HG03280 (cell line): ENCODE data around the gene PTPRN2.

Experiments
- ATAC-seq: cut with Tn5 transposase; IDR thresholded peaks from one replicate; pipeline ENCODE4 v1.9.1; 2021; ENCODE audit warnings: mild to moderate bottlenecking, moderate library complexity; ENCODE audit not compliant: unreplicated experiment

Gene PTPRN2

DNA sequence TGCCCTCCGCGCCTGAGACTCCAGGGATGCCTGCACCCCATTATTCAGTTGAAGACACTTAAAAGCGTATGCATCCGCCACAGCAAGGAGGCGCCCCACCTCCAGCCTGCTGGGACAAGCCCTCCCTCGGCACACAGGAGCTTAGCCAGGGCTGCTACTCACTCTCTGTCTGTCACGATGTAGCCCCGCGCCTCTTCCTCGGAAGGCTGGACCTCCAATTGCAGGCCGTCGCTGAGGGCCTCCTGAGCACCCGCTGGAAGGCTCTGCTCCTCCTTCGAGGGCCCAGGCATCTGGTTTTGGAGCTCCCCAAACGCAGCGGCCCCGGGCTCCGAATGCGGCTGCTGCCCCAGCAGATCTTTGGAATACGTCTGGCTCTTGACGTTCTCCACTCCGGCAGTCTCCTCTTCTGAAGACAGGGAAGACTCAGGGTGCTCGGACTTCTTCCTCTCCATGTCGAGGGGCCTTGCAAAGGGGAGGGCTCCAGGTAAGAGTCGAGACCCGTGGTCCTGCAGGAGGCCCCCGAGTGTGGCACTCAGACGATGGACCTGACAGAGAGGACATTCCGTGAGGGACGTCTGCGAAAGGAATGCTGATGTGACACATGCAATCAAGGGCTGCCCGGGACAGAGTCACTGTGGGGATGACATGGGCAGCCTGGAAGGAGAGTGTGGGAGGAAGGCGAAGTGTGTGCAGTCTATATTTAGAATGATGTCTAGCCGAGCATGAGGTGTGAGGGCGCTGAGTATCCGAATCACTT is 453.9 kb downstream of the PTPRN2 start:
- ATAC-seq: no peak

DNA sequence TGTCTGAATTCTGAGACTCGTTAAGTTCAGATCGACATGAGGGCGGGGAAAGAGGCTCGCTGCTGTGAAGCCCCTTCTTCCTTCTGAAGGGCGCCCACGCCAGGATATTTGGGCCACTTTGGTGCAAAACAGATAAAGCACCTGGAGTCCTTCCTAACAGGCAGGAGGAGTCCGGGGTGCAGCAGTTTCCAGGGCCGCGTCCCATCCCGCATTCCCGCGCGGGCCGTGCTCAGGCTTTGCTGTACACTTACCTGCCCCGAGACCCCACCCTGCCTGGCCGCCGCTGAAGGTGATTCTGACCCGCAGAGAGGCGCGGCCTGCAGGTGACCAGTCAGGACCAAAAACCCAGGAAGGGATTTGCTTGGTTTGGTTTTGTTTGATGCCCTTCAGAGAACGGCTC is 454.6 kb downstream of the PTPRN2 start:
- ATAC-seq: no peak

- ATAC-seq: no peak
Observed at GRCh38 chr7:158130023-158130409, 457.6 kb downstream of the PTPRN2 start.

DNA sequence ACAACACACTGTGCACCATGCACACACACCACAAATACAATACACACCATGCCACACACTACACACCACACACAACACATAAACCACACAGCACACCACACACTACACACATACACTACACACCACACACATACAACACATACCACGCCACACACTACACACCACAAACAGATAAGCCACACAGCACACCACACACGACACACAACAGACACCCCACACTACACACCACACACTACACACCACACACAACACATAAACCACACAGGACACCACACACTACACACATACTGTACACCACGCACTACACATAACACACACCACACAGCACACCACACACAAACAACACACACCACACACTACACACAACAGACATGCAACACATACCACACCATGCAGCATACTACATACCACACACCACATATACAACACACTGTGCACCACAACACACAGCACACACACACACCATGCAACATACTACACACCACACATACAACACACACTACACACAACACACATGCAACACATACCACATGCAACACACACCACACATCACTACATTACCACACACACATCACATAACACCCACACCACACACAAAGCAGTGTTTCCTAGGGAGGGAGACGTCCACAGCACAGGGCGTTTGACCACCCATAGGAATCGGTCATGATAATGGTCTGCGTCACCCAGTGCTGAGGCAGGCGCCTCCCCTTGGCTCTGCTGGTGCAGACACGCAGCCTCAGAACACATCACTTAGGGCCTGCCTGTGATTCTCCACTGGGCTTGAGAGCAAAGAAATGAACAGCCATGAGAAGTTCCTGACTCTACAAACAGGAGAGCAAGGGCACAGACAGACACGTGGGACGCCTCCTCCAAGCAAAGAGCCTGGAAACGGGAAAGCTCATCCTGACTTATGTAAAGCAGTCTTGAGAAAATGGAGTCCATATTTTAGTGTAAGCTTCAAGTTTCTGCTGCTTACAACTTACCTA is 458.3 kb downstream of the PTPRN2 start:
- ATAC-seq: no peak

DNA sequence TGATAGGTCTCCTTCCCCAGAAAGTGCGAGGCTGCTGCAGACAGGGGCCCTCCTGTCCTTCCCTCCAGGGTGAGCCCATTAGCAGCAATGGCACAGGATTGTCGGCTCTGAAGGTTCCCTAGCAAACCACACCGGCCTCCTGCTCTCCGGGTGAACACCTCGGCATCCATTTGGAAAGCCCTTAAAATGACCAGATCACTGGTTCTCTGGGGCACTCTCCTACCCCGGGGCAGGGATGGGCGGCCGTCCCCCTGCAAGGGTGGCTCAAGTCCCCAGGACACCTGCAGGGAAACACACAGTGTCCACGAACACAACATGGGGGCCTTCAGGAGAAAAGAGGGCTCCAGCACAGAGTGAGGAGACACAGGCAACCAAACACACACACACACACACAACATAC is 459.1 kb downstream of the PTPRN2 start:
- no peak for ATAC-seq

DNA sequence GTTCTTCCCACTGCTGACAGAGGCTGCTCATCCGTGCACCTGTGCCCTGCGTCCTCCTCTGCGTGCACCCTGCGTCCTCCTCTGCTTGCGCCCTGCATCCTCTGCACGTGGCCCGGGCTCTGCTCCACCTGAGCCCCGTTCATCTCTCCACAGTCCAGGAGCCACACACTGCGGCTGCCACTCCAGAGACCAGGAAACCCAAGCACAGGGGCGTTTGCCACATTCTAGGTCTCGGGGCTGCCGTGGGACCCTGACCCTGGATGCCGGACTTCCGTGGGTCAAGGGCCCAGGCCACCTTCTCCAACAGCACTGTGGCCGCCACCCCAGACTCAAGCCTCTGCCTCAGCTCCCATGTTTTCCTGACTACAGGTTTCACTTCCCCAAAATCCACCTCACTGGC is 460.4 kb downstream of the PTPRN2 start:
- no peak for ATAC-seq

DNA sequence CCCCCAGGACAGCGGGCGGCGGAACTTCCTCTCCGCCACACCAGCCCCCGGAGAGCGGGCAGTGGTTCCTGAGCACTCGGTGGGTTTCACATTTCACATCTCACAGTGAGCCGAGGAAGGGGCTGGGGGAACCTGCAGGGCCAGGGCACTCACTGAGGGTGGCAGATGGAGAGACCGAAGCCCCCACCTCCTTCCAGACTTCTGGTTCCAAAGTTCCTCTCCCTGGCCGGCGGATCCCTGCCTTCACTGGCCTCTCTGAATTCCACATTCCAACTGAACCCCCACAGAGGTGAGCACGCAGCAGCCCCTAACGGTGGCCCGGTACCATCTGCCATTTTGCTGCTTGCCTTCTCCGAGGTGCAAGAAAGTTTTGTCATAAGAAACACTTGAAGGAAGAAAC is 461.0 kb downstream of the PTPRN2 start:
- ATAC-seq: no peak

DNA sequence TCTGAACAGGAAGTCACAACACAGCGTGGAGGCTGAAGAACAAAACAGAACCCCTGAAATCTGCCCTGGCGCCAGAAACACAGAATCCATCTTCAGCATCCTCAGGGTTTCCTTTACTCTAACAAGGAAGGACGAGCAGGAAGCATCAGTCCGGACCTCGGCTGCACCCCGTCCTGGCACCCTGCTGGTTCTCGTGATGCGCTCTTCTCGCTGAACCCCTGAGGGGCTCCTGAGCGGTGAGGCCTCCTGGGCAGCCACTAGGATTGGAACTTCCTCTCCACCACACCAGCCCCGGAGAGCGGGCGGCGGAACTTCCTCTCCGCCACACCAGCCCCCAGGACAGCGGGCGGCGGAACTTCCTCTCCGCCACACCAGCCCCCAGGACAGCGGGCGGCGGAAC is 461.9 kb downstream of the PTPRN2 start:
- ATAC-seq: no peak

- ATAC-seq: no peak
Observed at GRCh38 chr7:158125091-158125490, 462.5 kb downstream of the PTPRN2 start.

GRCh38 chr7:158124671-158125079 is 462.9 kb downstream of the PTPRN2 start:
- no peak for ATAC-seq

GRCh38 chr7:158123753-158124152 is 463.9 kb downstream of the PTPRN2 start:
- ATAC-seq: no peak

DNA sequence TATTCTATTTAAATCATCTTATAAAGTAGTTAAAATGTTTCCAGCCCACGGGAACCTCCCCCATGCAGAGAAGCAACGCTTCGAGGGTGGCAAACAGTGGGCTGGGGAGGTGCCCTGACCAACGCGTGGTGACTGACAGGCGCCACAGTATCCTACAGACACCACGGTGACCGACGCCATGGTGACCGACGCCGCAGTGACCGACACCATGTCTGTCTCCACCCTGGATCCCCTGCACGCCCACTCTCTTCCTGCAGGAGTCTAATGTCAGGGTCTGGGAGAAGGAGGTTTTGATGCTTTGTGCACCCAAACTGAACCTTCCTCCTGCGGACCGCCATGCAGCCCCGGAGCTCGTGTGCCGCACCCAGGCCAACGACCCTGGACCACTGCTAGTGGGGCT is 464.4 kb downstream of the PTPRN2 start:
- no peak for ATAC-seq

GRCh38 chr7:158121441-158122045 is 466.1 kb downstream of the PTPRN2 start:
- no peak for ATAC-seq

GRCh38 chr7:158120716-158121115 is 466.9 kb downstream of the PTPRN2 start:
- ATAC-seq: no peak

- ATAC-seq: no peak
Observed at GRCh38 chr7:158120316-158120715, 467.3 kb downstream of the PTPRN2 start.

DNA sequence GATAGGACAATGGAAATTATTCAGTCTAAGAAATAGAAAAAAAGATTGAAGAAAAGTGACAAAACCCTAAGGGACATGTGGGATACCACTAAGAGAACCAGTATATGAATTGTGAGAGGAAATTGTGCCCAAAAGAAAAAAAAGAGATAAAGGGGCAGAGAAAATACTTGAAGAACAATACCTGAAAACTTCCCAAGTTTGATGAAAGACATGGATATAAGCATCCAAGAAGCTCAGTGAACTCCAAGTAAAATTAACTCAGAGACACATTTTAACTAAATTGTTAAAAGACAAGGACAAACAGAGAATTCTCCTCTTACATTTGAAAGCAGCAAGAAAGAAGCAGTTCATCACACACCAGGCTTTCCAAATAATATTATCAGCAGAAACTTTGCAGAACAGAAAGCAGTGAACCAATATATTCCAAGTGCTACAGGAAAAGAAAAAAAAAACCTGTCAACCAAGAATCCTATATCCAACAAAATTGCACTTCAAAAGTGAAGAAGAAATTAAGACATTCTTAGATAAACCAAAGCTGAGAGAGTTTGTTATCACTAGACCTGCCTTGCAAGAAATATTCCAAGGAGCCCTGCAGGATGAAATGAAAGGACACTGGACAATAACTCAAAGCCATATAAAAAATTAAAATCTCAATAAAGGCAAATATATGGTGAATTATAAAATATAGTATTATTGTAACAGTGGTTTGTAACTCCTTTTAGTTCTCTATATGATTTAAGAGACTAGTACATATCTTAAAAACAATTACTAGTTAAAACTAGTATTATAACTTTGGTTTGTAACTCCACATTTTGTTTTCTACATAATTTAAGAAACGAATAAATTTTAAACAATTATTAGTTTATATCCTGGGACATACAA is 470.0 kb downstream of the PTPRN2 start:
- ATAC-seq: no peak

GRCh38 chr7:158116235-158116634 is 471.4 kb downstream of the PTPRN2 start:
- ATAC-seq: no peak

- no peak for ATAC-seq
Observed at GRCh38 chr7:158114056-158114850, 473.4 kb downstream of the PTPRN2 start.

DNA sequence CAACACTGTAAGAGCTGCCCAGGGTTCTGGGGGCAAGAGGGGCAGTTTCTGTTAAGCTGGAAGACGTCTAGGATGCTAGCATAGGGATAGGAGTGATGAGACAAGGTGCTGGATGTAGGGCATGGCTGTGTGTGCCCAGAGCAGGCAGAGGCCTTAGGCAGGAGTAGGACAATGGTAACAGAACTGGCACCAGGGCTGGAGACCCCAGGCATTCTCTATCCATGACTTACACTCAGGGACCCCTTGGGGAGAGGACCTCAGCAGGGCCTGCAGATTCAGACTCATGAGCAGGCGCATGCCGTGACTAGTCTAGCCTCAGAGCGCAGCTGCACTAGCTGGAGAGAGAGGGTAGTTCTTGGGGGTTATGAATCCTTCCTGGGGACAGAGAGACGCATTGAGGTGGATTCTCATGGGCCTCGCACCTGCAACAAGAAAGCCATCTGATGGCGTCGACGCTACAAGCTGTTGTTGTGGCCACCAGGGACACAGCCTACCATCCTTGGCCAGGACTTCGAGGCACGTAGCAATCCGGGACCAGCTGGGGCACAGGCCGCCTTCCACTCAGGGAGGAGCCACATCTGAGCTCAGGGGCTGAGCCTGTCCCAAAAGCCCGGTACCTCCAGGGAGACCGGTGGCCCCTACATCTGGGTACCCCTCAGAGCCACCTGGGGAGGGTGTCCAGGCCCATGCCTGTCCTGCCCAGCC is 474.1 kb downstream of the PTPRN2 start:
- ATAC-seq: no peak
